Mononuclear cell (primary cell): ENCODE data around the gene UBE3C. TPM values are rescaled to one million over a fixed set of nuclear protein-coding genes. Genes with fewer than 3 reads are reported as not detected.
"Not testable (repeated sequence)": the region's sequence is repeated elsewhere in the genome, so short reads cannot be mapped to it uniquely, and the experiment has no call there.

Experiments used
- H3K27me3 ChIP-seq: 2 replicates; pipeline ENCODE4 v1.6.0; 2011; ENCODE audit warnings: low read length, control low read depth; ENCODE audit not compliant: insufficient read depth
- H3K4me1 ChIP-seq: 2 replicates; pipeline ENCODE4 v1.5.1; 2011; ENCODE audit warnings: mild to moderate bottlenecking, low read length, control low read depth; ENCODE audit not compliant: insufficient read depth
- H3K4me3 ChIP-seq: 2 replicates; pipeline ENCODE4 v1.5.1; 2011; ENCODE audit warnings: mild to moderate bottlenecking, low read length, moderate library complexity
- H3K9me3 ChIP-seq: 2 replicates; pipeline ENCODE4 v1.5.1; 2011; ENCODE audit warnings: low read depth, mild to moderate bottlenecking, control low read depth, low read length
- total RNA-seq: library from RNA; depleted of rRNA; stranded (reverse); fragments of >200 nt; gene quantifications from one replicate; pipeline ENCODE4 v1.2.3, GENCODE V29; 2012

Gene UBE3C
- total RNA-seq, 1 donor, result 44.0 TPM

- no peaks in the 10 kb centered on the region for H3K9me3 ChIP-seq
- H3K27me3 ChIP-seq, result no peaks in the 10 kb centered on the region
- H3K4me3 ChIP-seq, result no peak overlapping the region
- no peaks in the 10 kb centered on the region for H3K4me1 ChIP-seq
These were observed 15.8 kb upstream of the UBE3C start for GRCh38 chr7:157122800-157123495.

GRCh38 chr7:157124690-157125089 lies 14.0 kb upstream of the UBE3C start:
- Histone ChIP-seq H3K4me3 (no peak overlapping the region), H3K27me3 (no peaks in the 10 kb centered on the region), H3K4me1 (no peaks in the 10 kb centered on the region), H3K9me3 (no peaks in the 10 kb centered on the region)

- H3K9me3 ChIP-seq, result no peaks in the 10 kb centered on the region
- no peaks in the 10 kb centered on the region for H3K27me3 ChIP-seq
- H3K4me3 ChIP-seq, result no peak overlapping the region
- no peaks in the 10 kb centered on the region for H3K4me1 ChIP-seq
These were observed 13.1 kb upstream of the UBE3C start for GRCh38 chr7:157125376-157126223.

GRCh38 chr7:157126921-157127320 lies 11.8 kb upstream of the UBE3C start:
- Histone ChIP-seq H3K9me3 (no peaks in the 10 kb centered on the region), H3K27me3 (no peaks in the 10 kb centered on the region), H3K4me1 (no peaks in the 10 kb centered on the region), H3K4me3 (no peak overlapping the region)

- Histone ChIP-seq H3K4me3 (no peak overlapping the region), H3K9me3 (no peaks in the 10 kb centered on the region), H3K4me1 (no peaks in the 10 kb centered on the region), H3K27me3 (no peaks in the 10 kb centered on the region)
These were observed 9.5 kb upstream of the UBE3C start for GRCh38 chr7:157129200-157129599.

- Histone ChIP-seq H3K27me3 (no peaks in the 10 kb centered on the region), H3K9me3 (no peaks in the 10 kb centered on the region), H3K4me3 (no peak overlapping the region), H3K4me1 (no peaks in the 10 kb centered on the region)
These were observed 8.7 kb upstream of the UBE3C start for GRCh38 chr7:157129907-157130460.

- H3K4me3 ChIP-seq, H3K9me3 ChIP-seq, H3K4me1 ChIP-seq, H3K27me3 ChIP-seq: not testable (repeated sequence)
These were observed 7.9 kb upstream of the UBE3C start for GRCh38 chr7:157130849-157131248.

GRCh38 chr7:157132796-157133195 lies 5.9 kb upstream of the UBE3C start:
- no peak overlapping the region for H3K4me3 ChIP-seq
- H3K9me3 ChIP-seq, result no peaks in the 10 kb centered on the region
- H3K4me1 ChIP-seq, result peaks cover 12% of the 10 kb centered on the region

GRCh38 chr7:157133304-157133703 lies 5.4 kb upstream of the UBE3C start:
- Histone ChIP-seq H3K4me3 (no peak overlapping the region), H3K9me3 (no peaks in the 10 kb centered on the region)

More at GRCh38 chr7:157132796-157133195, 5.9 kb upstream of the UBE3C start:
- no peaks in the 10 kb centered on the region for H3K27me3 ChIP-seq

GRCh38 chr7:157136372-157136771 lies 2.4 kb upstream of the UBE3C start:
- H3K4me1 ChIP-seq, result peaks cover 36% of the 10 kb centered on the region
- H3K27me3 ChIP-seq, result no peaks in the 10 kb centered on the region
- no peak overlapping the region for H3K4me3 ChIP-seq
- no peaks in the 10 kb centered on the region for H3K9me3 ChIP-seq

More at GRCh38 chr7:157133304-157133703, 5.4 kb upstream of the UBE3C start:
- H3K4me1 ChIP-seq, result peaks cover 15% of the 10 kb centered on the region
- H3K27me3 ChIP-seq, result no peaks in the 10 kb centered on the region

- Histone ChIP-seq H3K4me3 (peak overlapping the region; percentile 47), H3K27me3 (no peaks in the 10 kb centered on the region), H3K9me3 (no peaks in the 10 kb centered on the region), H3K4me1 (peaks cover 41% of the 10 kb centered on the region)
These were observed 664 bp upstream of the UBE3C start for GRCh38 chr7:157138101-157138423.

- Histone ChIP-seq H3K9me3 (no peaks in the 10 kb centered on the region), H3K4me1 (peaks cover 46% of the 10 kb centered on the region), H3K27me3 (no peaks in the 10 kb centered on the region), H3K4me3 (peak overlapping the region; percentile 56)
These were observed 534 bp downstream of the UBE3C start for GRCh38 chr7:157139111-157139809.

GRCh38 chr7:157139810-157140510 lies 1.2 kb downstream of the UBE3C start:
- H3K27me3 ChIP-seq, result no peaks in the 10 kb centered on the region
- no peaks in the 10 kb centered on the region for H3K9me3 ChIP-seq
- H3K4me1 ChIP-seq, result peaks cover 46% of the 10 kb centered on the region
- H3K4me3 ChIP-seq, result peak overlapping the region; percentile 56

- H3K27me3 ChIP-seq, result no peaks in the 10 kb centered on the region
- peaks cover 46% of the 10 kb centered on the region for H3K4me1 ChIP-seq
- no peaks in the 10 kb centered on the region for H3K9me3 ChIP-seq
- H3K4me3 ChIP-seq, result no peak overlapping the region
These were observed 1.8 kb downstream of the UBE3C start for GRCh38 chr7:157140511-157140905.
